GM19025 (cell line): ENCODE results near the gene CCM2.

ENCODE experiments used
- ATAC-seq: cut with Tn5 transposase; IDR thresholded peaks from one replicate; pipeline ENCODE4 v1.9.1; 2021; ENCODE audit warnings: mild to moderate bottlenecking, low read depth, moderate library complexity; ENCODE audit not compliant: unreplicated experiment

Gene CCM2

DNA sequence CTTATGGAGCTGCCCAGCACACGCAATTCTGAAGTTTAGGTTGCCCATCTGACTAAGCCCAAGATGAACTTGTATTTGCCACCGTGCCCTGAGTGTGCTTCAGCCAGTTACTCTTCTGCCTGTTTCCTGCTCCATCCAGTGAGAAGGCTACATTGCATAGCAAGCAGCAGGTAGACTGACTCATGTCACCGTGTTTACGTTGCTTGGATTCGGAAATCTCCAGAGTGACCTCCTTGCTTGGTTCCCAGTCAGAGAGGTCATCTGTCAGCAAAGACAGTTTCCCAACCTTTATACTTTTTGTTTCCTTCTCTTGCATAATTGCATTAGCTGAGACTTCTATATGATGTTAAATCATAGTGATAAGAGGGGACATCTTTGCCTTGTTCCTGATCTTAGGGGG, 57.9 kb downstream of the CCM2 start:
- no peak for ATAC-seq

DNA sequence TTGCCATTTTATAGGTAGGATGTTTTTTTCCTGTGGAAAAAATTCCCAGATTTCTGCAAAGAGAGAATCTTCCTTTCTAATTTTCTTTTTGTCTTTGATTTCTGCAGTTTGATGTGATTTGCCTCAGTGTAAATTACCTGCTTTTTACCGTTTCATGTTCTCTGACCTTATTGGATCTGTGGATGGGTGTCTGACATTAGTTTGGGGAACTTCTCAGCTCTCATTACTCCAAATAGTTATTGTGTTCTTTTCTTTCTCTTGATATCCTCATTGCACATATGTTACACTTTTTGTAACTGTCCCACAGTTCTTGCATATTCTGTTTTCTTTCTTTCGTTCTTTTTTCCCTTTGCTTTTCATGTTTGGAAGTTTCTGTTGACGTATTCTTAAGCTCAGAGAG, 60.3 kb downstream of the CCM2 start:
- ATAC-seq, result no peak

DNA sequence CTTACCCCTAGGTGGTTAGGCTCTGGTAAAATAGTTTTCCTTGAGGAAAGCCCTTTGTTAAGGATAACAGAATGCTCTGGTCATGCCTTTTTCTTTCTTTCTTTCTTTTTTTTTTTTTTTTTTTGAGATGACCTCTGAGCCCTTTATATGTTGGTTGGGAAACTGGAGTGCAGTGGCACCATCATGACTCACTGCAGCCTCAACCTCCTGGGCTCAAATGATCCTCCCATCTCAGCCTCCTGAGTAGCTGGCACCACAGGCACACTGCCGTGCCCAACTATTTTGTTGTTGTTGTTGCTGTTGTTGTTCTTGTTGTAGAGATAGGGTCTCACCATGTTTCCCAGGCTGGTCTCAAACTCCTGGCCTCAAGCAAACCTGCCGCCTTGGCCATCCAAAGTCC, 61.4 kb downstream of the CCM2 start:
- ATAC-seq, result no peak

DNA sequence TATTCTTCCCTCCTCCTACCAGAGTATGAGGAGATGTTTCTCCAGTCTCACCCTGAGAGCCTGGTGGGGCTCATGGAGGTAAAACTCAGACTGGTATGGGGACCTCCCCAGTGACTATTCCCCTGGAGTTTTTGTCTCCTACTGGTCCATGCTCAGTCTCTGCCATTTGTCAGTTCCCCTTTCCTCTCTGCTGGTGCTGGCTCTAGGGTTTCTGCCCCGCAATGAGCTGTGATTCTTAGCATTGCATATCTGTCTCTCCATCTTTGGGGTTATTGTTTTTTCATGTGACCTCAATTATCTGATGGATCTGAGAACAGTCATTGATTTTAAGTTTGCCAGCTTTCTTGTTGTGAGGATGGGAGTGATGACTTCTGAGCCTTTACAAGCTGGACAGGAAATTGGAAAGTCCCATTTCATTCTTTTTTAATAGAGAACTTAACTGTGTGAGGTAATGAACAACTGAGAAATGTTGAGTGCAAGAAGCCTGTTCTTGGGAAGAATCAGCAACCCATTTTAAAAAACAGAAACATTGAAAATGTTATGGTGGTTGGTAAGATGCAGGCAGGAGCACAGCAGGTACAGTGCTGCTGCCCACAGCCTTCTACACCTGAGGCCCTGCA, 61.9 kb downstream of the CCM2 start:
- no peak for ATAC-seq

DNA sequence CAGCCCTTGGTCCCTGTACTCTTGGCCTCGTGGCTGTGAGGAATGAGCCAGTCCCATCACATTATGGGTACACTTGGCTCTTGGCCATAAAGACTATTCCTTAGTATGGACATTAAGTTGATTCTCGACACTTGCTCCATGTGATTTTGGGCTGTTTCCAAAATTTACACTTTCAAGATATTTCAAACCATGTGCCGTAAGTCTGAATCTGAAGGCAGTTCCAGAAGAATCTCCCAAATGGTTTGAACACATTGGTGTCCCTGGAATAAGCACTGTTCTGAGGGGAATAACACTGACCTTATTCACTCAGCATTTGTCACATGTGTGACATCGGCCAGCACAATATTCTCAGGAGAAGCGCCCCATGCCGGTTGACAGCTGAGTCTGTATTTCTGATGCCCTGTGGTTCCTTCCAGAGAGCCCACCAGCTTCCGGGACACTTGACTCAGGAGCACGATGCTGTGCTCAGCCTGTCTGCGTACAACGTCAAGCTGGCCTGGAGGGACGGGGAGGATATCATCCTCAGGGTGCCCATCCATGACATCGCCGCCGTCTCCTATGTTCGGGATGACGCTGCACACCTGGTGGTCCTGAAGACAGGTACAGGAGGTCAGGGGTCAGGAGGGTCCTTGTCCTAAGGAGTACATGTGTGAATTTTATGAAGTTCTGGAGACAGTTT, 64.2 kb downstream of the CCM2 start:
- no peak for ATAC-seq

DNA sequence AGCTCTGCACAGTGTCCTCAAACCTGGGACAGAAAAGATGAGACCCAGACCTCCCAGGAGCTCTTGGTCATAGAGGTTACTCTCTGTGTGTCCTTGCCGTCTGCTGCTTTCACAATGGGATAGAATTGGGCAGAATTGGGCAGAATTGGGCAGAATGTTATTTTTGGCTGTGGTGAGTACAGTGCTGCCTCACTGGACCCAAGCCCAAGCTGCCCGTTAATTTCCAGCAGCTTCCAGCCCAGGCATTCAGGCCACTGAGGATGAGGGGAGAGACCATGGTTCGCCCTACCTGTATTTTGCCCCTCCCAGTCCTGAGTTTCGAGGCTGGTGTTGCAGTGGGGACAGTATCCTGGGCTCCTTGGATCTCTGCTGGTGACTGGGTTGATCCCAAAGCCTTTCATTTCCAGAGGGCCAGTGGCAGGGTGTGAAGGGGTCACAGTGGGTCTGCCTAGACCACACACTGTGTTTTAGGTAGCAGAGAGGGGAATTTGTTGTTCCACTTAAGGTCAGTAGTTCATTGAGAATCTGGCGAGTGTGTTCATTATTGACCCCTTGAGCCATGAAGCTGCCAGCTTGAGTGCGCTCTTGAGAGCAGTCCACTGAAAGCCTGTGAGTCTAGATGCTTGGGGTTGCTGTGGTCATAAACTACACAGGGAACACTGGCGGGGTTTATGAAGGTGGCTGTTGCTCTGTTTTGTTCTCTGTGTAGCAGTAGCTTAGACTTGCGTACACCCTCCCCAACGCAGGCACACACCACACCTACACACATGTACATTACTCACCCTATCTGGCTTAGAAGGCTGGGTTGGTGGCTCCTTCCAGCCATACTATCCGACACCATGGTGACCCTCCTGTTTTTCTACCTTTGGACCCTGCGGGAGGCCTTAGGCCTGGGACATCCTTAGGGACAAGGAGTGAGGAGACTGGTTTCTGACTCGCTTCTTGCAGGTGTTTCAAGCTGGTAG, 65.3 kb downstream of the CCM2 start:
- no peak for ATAC-seq

DNA sequence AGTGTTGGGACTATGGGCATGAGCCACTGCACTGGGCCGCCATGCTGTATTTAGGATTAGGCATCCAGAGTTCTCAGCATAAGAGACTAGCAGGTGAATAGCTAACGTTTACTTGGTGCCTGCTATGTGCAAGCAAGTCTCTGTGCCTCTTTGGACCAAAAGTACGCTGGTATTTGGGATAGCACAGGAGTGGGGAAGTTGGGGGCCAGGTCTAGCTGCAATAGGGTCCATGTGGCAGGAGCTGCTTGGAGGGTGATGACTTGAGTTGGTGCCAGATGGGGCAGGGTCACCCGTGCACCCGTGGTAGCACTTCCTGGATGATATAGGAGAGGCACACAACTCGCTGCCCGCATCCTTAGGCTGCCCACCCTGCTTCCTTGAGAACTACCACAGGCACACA, 66.4 kb downstream of the CCM2 start:
- ATAC-seq, result no peak

DNA sequence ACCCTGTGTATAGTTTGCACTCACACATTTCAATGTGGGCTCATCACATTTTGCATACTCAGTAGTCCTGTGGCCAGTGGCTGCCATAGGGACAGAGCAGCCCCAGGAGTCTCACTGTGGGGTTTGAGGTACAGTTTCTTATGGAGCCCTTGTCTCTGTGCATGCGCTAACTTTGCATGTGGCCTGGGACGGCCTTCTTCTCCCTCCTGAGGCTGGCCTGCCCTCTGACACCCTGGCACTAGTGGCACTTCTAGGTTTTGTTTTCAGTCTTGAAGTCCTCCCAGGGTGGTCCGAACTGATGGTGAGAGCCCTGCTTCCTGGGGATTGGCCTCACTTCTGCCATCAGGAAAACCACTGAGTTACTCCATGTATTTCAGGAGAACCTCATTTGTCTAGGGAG, 67.6 kb downstream of the CCM2 start:
- no peak for ATAC-seq

DNA sequence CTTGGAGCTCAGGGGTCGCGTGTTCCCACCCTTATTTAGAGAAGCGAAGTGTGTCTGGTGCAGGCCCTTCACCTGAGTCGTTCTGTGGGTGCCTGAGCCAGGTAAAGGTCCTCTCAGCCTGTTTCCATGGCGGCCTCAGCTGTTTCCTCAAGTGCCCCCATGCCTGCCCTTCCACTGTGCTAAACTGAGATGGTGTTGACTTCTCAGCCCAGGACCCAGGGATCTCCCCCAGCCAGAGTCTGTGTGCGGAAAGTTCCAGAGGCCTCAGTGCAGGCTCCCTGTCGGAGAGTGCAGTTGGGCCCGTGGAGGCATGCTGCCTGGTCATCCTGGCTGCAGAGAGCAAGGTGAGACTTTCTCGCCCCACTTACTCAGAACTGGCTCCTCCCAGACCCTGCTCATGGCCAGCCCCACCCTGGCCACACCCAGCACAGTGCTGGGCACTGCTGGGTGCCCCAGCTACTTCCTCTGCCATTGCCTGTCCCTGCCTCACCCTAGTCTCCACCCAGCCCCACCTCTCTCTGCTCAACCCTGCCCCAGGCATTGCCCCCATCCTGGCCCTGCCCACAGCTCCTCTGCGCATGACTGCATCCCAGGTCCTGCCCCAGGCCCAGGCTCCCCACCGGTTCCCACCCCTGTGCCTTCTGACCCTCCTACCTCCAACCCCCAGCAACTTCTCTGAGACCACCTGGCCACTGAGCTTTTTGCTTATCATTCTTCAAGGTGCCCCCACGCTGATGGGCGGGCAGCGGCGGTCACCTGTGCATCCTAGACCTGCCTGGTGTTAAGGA, 68.4 kb downstream of the CCM2 start:
- no peak for ATAC-seq

DNA sequence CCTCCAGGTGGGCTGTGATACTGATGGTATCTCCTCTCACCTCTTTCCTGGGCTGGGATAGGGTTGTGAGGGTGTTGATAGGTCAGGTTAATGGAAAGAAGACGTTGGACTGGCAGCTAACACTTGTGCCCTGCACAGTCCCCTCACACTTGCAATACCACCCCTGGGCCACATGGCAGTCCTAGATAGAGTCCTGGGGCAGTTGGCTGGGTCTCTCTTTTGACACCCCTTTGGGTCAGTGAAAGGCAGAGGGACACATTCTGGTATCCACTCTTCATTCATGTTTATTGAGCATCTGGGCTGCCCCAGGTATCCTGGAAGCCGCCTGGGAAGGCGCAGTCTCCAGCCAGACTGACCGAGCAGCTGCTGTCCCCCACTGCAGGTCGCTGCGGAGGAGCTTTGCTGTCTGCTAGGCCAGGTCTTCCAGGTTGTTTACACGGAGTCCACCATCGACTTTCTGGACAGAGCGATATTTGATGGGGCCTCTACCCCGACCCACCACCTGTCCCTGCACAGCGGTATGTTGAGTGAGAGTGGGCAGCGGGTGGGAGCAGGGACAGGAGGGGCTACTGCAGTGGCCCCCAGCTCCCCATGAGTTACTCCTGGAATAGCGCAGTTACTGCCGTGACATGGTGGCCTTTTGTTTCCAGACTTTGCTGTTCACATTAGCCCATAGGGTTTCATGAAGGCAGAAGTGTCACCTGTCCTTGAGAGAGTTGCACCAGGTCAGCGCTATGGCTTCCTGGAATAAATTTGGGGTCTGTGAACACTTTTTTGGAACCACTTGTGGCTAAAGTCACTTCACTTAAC, 69.6 kb downstream of the CCM2 start:
- no peak for ATAC-seq

DNA sequence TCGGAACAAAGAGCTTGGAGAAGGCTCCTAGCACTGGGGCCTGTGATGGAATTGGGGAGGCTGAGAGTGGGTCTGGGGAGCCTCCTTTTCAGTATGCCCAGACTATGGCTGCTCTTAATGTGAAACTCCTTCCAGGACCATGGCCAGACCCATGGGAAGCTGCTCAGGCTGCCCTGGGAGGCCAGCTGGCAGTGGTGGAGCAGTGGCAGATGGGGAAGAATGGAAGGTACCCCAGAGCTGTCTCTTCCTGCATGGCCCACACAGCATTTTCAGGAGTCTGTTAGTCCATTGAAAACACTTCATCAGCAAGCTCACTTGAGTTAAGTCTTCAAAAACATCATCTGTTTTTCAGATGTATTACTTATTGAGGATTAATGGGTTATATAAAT, 70.2 kb downstream of the CCM2 start:
- no peak for ATAC-seq

DNA sequence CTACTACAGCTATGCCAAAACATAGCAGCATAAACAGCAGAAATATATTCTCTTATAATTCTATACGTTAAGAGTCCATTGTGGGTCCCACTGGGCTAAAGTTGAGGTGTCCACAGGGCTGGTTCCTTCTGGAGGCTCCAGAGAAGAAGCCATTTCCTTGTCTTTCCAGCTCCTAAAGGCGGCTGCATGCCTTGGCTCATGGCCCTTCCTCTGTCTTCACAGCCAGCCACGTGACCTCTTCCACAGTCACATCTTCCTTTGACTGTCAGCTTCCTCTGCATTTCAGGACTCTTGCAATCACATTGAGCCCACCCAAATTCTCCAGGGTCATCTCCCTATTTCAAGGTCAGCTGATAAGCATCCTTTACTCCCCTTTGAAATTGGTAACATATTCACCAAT, 71.5 kb downstream of the CCM2 start:
- no peak for ATAC-seq

DNA sequence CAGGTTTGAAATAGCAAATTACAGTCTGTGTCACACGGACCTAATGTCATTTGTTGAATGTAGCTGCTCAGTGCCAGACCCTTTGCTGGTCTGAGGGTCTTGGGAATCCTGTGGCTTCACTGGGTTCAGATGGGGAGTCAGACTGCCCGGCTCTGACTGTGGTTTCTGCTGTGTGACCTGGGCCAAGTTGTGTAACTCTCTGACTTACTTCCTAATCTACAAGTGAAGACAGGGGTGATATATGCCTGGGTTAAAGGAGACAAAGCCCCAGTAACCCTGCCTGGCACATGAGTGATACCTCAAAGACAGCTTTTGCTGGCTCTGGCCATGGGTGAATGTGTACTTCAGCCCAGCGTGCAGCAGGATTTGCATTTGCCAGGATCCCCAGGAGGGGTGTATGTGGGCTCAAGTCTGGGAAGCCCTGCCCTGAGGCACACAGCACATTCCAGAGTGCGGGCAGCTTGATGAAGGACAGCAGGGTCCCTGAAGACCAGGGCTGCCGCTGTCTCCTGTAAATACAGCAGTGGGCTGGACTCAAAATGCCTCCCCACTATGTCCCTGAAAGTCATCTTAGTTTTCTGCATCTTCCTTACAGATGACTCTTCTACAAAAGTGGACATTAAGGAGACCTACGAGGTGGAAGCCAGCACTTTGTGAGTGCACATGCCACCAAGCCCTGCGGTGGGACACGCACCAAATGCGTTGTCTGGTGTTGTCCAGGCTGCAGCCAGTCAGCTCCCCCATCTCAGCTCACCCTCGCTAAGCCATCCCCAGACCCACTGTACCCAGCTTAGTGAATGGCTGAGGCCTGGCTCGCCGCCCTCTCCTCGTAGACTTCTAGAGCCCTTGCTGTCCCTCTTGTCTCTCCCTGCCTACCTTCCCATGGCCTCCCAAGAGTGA, 72.4 kb downstream of the CCM2 start:
- no peak for ATAC-seq

DNA sequence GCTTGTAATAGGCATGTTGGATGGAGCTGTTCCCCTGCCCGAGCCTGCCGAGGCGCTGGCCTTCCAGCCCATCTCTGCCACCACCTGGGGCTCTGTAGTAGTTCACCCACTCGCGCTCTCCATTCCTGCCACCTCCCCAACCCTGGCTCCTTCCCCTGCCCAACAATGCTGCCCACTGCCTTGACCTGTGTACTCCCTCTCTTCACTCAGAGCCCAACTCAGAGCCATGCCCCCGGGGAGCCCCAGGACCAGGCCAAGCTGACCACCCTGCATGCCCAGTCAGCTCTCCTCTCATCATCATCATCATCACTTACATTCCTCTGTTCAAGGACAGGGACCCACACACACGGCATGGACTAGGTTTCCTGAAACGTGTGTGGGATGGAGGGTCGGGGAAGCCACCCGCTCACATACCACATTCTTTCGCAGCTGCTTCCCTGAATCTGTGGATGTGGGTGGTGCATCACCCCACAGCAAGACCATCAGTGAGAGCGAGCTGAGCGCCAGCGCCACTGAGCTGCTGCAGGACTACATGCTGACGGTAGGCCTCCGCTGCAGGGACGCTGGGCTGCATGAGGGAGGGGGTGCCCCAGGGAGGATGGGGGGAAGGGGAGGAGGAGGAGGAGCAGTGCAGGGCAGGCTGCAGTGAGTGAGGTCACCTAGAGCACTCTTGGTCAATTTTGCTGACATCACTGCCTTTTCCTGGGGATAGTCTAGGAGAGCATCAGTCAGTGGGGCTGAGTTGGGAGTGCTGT, 73.2 kb downstream of the CCM2 start:
- ATAC-seq, result no peak

DNA sequence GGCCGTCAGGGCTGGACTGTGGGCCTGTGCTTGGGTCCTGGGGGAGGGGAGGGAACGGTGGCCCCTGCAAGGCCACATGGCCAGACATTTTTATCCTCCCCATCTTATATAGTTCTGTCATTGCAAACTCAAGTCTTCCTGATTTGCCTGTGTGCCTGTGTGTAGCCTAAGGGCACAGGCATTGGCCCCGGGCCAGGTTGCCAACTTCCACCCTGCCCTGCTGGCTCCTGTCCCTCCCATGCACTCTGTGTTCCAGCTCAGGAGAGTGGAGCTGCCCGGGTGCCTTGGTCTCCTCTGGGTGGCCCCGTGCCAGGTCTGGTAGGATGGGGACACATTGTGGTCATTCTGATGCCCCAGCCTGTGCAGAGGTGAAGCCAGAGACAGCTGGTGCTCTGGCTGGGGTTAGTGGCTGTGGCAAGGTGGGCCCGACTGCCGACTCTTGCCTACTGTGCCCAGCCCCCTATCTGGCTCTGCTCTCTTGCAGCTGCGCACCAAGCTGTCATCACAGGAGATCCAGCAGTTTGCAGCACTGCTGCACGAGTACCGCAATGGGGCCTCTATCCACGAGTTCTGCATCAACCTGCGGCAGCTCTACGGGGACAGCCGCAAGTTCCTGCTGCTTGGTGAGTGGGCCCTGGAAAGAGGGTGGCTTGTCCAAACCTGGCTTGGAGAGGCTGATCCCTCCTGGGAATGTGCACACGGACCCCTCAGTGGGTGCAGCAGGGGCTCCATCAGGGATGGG, 74.0 kb downstream of the CCM2 start:
- no peak for ATAC-seq

DNA sequence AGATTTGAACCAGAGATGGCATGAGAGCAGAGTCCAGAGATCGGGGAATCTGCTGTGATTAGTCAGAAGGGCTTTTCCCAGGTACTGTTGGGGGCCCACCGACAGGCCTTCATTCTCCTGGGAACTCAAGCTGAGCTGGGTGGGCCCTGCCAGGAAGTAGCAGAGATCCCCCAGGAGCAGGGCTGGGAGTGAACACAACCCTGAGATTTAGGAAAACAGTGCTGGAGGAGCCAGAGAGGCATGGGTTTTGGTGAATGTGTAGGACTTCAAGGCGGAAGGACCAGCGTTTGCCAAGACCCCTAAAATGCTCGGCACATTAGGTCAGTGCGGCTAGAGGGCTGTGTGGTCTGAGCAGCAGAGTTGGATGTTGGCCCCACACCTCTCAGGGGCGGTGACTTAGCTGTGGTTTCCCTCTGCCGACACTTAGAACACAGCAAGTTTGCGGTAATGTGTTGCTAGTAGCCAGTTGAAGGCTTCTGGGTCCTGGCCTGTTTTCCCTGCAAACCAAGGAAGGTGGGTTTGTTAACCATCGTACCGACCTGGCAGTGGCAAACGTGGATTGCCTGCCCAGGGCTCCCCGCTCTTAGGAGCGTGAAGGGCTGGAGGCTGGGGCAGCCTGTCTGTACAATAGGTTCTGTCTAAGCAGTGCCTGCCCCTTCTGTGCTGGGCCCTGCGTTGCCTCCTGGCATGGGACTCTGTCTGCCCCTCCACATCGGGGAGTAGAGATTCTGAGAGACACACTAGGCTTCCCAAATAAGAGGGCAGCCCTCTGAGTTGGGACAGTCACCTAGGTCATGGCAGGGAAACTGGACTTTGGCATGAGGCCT, 74.7 kb downstream of the CCM2 start:
- no peak for ATAC-seq

DNA sequence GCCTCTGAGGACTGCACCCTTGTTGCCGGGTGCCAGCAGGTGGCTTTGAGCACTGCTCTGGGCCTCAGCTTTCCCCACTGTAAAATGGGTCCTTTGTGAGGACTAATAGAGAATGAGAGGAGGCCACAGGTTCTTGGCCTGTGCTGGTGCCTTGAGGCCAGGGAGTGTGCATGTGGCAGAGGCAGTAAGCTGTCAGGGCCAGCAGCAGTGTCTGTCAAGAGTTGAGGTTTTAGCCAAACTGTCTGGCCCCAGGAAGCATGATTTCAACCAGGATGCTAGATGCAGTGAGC, 75.3 kb downstream of the CCM2 start:
- ATAC-seq, result no peak
